ENCODE results near the gene TNS3.

Gene TNS3

DNA sequence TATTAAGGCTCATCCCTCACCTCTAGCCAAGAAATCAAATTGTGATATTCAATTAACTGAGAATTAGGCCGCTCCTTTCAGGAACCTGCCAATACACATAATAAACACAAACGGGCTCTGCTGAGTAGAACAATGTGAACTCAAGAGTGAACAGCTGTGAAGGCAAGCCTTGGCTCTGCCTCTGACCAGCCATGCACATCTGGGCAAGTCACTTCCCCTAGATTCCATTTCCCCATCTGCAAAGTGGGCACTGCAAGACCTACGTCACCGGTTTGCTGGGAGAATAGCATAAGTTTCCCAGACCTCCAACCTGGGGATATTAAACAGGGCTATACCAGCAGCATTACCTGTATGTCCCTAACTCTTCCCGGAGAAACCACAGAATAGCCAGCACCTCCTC is 355.2 kb downstream of the TNS3 start:
- DNase-seq (ENCODE audit: low read depth) = no peak

DNA sequence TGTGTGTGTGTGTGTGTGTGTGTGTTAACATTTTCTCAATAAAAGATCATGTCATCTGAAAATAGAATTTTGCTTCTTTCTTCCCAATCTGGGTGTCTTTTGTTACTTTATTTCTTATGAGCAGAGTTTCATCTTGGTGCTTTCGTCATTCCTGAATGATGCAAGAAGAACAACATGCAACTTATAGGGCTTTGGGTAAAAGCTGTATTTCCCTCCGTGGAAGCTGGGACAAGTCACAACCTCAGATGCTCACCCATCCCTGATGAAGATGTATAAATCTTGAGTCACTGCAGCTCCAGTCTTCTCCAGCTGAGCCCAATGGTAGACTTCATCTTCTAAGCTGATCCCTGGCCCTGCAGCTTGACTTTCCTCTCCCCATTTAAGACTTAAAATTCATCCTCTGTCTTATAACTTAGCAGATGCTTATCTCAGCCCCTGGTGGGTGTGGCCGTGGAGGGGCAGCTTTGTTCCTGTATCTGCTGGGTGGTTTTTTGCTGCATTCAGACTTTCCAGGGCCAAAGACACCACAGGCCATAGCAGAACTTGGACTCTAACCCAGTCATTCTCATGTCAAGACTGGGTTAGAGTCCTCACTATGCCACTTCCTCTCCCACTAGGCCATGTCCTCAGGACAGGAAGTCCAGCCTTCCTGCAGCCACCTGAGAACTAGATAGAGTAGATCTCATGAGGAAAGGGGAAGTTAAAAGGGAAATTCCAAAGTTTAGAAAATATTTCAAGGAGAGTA is 356.4 kb downstream of the TNS3 start:
- no peak for DNase-seq (ENCODE audit: low read depth)

Measured in GM04504 (cell line).